ENCODE data around the gene CDCP2. TPM values are rescaled to one million over a fixed set of nuclear protein-coding genes. Genes with fewer than 3 reads are reported as not detected.
A peak's percentile ranks its signal among the peaks of the same experiment; 100 is the strongest.

Gene CDCP2
- total RNA-seq = not detected
- not detected for polyA plus RNA-seq
- long read RNA-seq, donor 1 = 0 reads
- long read RNA-seq, donor 2 = 0 reads

DNA sequence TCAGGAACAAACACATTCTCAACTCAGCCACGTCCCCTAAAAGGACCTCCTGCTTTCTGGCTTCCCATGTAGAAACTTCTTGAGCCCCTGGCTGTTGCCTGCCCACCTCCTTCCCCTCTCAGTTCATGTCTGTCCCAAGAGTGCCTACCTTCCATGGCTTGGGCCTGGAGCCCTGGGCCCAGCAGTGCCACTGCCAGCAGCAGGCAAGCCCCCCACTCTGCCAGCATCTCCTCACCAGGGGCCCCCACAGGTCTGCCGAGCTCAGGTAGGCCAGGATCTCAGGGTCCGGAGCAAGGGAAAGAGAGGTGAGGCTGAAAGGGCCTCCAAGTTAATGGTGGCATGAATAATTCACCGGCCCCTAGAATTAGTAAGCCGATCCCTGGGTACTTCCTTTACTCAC is at the start of gene CDCP2:
CDCP2 (minus strand) TSS at position 305 of the 400 bp plus-strand sequence; CDS start at position 227, 78 bp downstream.
- WGBS, 3 donors = 88 to 96% (median 89%) methylated on average over 5 of the region's 5 CpGs
- Histone ChIP-seq H3K9me3 (no peaks in the 10 kb centered on the region), H3K4me3 (peak within 1 kb of the TSS; percentile 36), H3K4me1 (peaks cover 15% of the 10 kb centered on the region), H3K27me3 (ENCODE audit: insufficient read depth in 3 of 3, low read length in 2 of 3) (no peaks in the 10 kb centered on the region), H3K36me3 (ENCODE audit: insufficient read depth in 1 of 2, low read depth in 1 of 2) (no peaks in the 10 kb centered on the region), H3K27ac (peak within 1 kb of the TSS; percentile 60)
- DNase-seq = no peak
- no peak for ATAC-seq
- TF ChIP-seq CTCF (IDR thresholded peaks at IDR 0.05) = no peak
- intact Hi-C loops (cut with DNase I) = no loop called here

GRCh38 chr1:54200519-54200997 is 47.8 kb upstream of the CDCP2 start:
- 1 to 2% (median 1%) methylated on average over 15 of the region's 15 CpGs for WGBS, 3 donors
- Histone ChIP-seq H3K4me3 (peak overlapping the region; percentile 79), H3K9me3 (no peaks in the 10 kb centered on the region), H3K36me3 (ENCODE audit: insufficient read depth in 1 of 2, low read depth in 1 of 2) (peaks cover 5 to 25% of the 10 kb centered on the region in 2 donors), H3K27ac (peak overlapping the region; percentile 80), H3K4me1 (peaks cover 20% of the 10 kb centered on the region), H3K27me3 (ENCODE audit: insufficient read depth in 3 of 3, low read length in 2 of 3) (no peaks in the 10 kb centered on the region)
- intact Hi-C loops (cut with DNase I) = loop anchor here (5.0 to 10.0 kb wide), 4 partner anchors 78 to 282 kb away; no protein-coding TSS in a partner anchor
- ATAC-seq (peak in 3 of 4 donors; percentile 2 to 31 (median 22)), DNase-seq (no peak)
- no peak for TF ChIP-seq CTCF (IDR thresholded peaks at IDR 0.05)

DNA sequence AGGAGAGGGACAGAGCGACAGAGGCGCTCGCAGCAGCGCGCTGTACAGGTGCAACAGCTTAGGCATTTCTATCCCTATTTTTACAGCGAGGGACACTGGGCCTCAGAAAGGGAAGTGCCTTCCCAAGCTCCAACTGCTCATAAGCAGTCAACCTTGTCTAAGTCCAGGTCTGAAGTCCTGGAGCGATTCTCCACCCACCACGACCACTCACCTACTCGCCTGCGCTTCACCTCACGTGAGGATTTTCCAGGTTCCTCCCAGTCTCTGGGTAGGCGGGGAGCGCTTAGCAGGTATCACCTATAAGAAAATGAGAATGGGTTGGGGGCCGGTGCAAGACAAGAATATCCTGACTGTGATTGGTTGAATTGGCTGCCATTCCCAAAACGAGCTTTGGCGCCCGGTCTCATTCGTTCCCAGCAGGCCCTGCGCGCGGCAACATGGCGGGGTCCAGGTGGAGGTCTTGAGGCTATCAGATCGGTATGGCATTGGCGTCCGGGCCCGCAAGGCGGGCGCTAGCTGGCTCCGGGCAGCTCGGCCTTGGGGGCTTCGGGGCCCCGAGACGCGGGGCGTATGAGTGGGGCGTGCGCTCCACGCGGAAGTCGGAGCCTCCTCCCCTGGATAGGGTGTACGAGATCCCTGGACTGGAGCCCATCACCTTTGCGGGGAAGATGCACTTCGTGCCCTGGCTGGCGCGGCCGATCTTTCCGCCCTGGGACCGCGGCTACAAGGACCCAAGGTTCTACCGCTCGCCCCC is 47.1 kb upstream of the CDCP2 start, which contains the start of the genes CYB5RL and MRPL37:
CYB5RL (minus strand) TSS at position 266 of the 754 bp plus-strand sequence. CDS start 4,414 bp downstream, outside the sequence.
MRPL37 (plus strand) TSS at position 403 of the 754 bp plus-strand sequence; CDS start at position 480, 77 bp downstream.
- Histone ChIP-seq H3K27me3 (ENCODE audit: insufficient read depth in 3 of 3, low read length in 2 of 3) (no peaks in the 10 kb centered on the region), H3K4me1 (peaks cover 20% of the 10 kb centered on the region), H3K9me3 (no peaks in the 10 kb centered on the region), H3K36me3 (ENCODE audit: insufficient read depth in 1 of 2, low read depth in 1 of 2) (peaks cover 2 to 25% of the 10 kb centered on the region in 2 donors), H3K4me3 (peak within 1 kb of the TSS; percentile 79), H3K27ac (peak within 1 kb of the TSS; percentile 80)
- intact Hi-C loops (cut with DNase I) = loop anchor here (5.0 to 10.0 kb wide), 4 partner anchors 78 to 282 kb away; no protein-coding TSS in a partner anchor
- peak; percentile 88 to 93 for DNase-seq
- 0% methylated on average over 47 to 51 of the region's 51 CpGs for WGBS, 3 donors
- ATAC-seq = peak; percentile 96 to 100 (median 99)
- no peak for TF ChIP-seq CTCF (IDR thresholded peaks at IDR 0.05)

- H3K27me3 ChIP-seq (ENCODE audit: insufficient read depth in 3 of 3, low read length in 2 of 3) = no peaks in the 10 kb centered on the region
- H3K4me3 ChIP-seq = peak overlapping the region; percentile 79
- no peaks in the 10 kb centered on the region for H3K9me3 ChIP-seq
- peaks cover 2 to 27% of the 10 kb centered on the region in 2 donors for H3K36me3 ChIP-seq (ENCODE audit: insufficient read depth in 1 of 2, low read depth in 1 of 2)
- whole genome bisulfite sequencing, 3 donors = 17 to 21% (median 20%) methylated on average over 17 of the region's 17 CpGs
- no peak for TF ChIP-seq CTCF (IDR thresholded peaks at IDR 0.05)
- ATAC-seq = peak; percentile 27 to 45 (median 29)
- H3K27ac ChIP-seq = peak overlapping the region; percentile 80
- DNase-seq = no peak
- H3K4me1 ChIP-seq = peaks cover 20% of the 10 kb centered on the region
- intact Hi-C loops (cut with DNase I) = no loop called here
These were observed 46.5 kb upstream of the CDCP2 start for GRCh38 chr1:54199151-54199764.
